ENCODE measurements around the gene LIMK1. TPM values are rescaled to one million over a fixed set of nuclear protein-coding genes. Genes with fewer than 3 reads are reported as not detected.

LIMK1 gene
- total and polyA plus RNA-seq, 12 donors = 5.0 to 17.3 (median 9.6) TPM

DNA sequence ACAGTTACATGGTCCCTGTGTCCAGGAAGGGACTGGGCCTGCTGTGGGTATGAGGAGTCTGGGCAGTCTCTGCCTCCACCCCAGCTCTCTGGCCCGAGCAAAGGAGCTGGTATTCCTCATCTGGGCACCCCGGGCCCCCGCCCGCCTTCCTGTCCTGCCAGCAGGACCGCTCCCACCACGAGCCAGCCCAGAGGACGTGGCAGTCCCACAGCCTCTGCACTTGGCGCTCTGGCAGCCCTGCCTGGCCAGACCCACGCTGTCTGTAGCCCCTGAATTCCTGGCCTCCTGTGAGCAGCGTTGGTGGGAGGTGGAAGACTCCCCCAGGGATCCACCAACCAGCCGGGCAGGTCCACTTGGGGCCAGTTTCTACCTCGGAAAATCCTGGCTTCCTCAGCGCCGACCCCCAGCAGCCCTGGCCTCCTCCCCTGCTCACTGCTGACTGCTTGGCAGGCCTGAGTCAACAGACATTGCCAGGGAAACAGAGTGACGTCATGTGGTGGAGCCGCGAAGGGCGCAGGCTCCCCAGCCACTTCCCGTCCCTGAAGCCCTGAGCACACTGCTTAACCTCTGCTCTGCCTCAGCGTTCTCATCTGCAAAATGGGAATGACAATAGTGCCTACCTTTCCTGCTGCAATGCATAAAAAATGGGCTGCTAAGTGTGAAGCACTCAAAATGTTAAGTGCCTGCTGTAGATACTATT, 21.6 kb upstream of the LIMK1 start:
- peaks cover 0 to 14% (median 8%) of the 10 kb centered on the region in 9 donors for H3K4me1 ChIP-seq
- H3K4me3 ChIP-seq = peak overlapping the region in 7 of 10 donors; percentile 3 to 31 (median 20)
- TF ChIP-seq, protein P1, sequence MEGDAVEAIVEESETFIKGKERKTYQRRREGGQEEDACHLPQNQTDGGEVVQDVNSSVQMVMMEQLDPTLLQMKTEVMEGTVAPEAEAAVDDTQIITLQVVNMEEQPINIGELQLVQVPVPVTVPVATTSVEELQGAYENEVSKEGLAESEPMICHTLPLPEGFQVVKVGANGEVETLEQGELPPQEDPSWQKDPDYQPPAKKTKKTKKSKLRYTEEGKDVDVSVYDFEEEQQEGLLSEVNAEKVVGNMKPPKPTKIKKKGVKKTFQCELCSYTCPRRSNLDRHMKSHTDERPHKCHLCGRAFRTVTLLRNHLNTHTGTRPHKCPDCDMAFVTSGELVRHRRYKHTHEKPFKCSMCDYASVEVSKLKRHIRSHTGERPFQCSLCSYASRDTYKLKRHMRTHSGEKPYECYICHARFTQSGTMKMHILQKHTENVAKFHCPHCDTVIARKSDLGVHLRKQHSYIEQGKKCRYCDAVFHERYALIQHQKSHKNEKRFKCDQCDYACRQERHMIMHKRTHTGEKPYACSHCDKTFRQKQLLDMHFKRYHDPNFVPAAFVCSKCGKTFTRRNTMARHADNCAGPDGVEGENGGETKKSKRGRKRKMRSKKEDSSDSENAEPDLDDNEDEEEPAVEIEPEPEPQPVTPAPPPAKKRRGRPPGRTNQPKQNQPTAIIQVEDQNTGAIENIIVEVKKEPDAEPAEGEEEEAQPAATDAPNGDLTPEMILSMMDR (IDR thresholded peaks at IDR 0.05) = no peak
- H3K27ac ChIP-seq = peak overlapping the region in 9 of 10 donors; percentile 33 to 89 (median 80)
- no peaks in the 10 kb centered on the region for H3K9me3 ChIP-seq
- intact Hi-C loops (cut with DNase I) = loop anchor here in 2 of 10 donors (10.0 kb wide), 3 partner anchors 113 to 343 kb away; partner anchors contain the start of gene EIF4H (in 1 of the 2)
- DNase-seq = peak; percentile 78 to 88
- 27 to 37% methylated on average over 20 of the region's 20 CpGs for WGBS, 2 donors
- peak; percentile 90 to 96 (median 93) for ATAC-seq
- peaks cover 0 to 81% (median 0%) of the 10 kb centered on the region in 9 donors for H3K36me3 ChIP-seq
- no peaks in the 10 kb centered on the region for H3K27me3 ChIP-seq

DNA sequence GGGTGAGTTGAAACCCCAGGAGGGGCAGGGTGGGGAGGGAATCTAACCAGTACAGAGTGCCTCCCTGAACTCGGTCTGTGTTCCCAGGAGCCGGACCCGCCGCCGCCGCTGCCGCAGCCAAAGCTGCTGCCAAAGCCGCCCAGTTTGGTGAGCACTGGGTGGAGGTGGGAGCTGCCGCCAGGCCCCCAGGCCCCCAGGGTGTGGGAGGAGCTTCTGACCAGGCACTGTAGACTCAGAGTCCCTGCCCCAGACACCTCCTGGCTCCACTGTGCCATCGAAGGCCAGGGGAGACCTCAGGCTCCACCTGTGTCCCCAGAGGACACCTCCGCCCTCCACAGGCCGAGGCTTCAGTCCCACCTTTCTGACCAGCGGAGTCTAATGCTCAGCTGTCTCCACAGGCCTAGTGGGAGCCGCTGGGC, 20.4 kb upstream of the LIMK1 start:
- Histone ChIP-seq H3K36me3 (peaks cover 0 to 71% (median 0%) of the 10 kb centered on the region in 9 donors), H3K4me1 (peaks cover 0 to 14% (median 8%) of the 10 kb centered on the region in 9 donors), H3K9me3 (no peaks in the 10 kb centered on the region), H3K4me3 (no peak overlapping the region), H3K27me3 (no peaks in the 10 kb centered on the region), H3K27ac (peak overlapping the region in 2 of 10 donors; percentile 80 to 88)
- DNase-seq (no peak), ATAC-seq (no peak)
- TF ChIP-seq, protein P1 (IDR thresholded peaks at IDR 0.05) = no peak
- intact Hi-C loops (cut with DNase I) = loop anchor here in 2 of 10 donors (10.0 kb wide), 3 partner anchors 112 to 342 kb away; partner anchors contain the start of gene EIF4H (in 1 of the 2)
- 87 to 93% methylated on average over 14 of the region's 14 CpGs for WGBS, 2 donors

DNA sequence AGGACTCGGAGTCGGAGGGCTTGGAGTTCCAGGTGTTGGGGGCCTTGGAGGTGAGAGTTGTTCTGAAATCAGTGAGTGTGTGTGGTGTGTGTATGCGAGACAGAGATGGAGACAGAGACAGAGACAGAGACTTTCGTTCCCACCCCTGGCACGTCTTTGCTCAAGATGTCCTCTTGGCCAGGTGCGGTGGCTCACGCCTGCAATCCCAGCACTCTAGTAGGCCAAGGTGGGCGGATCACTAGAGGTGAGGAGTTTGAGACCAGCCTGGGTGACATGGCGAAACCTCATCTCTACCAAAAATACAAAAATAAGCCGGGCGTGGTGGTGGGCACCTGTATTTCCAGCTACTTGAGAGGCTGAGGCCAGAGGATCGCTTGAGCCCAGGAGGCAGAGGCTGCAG, 20.0 kb upstream of the LIMK1 start:
- Histone ChIP-seq H3K36me3 (peaks cover 0 to 67% (median 0%) of the 10 kb centered on the region in 9 donors), H3K27ac (no peak overlapping the region), H3K27me3 (no peaks in the 10 kb centered on the region), H3K4me3 (no peak overlapping the region), H3K9me3 (no peaks in the 10 kb centered on the region), H3K4me1 (peaks cover 0 to 14% (median 8%) of the 10 kb centered on the region in 9 donors)
- TF ChIP-seq, protein P1 (IDR thresholded peaks at IDR 0.05) = no peak
- no peak for ATAC-seq
- intact Hi-C loops (cut with DNase I) = loop anchor here in 2 of 10 donors (10.0 kb wide), 3 partner anchors 111 to 341 kb away; partner anchors contain the start of gene EIF4H (in 1 of the 2)
- 96 to 98% methylated on average over 12 of the region's 12 CpGs for WGBS, 2 donors
- no peak for DNase-seq

DNA sequence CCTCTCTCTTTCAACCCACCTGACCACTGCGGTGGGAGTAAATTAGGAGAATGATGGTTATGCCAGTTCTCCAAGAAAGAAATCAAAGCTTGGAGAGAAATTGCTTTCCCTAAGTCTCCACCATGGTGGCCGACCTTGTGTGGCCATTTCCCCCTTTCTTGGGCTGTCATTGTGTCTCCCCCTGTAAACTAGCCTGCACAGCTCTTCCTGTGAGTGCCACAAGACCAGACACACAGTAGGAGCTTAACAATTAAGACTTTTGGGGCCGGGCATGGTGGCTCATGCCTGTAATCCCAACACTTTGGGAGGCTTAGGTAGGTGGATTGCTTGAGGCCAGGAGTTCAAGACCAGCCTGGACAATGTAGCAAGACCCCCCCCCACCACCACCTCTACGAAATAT, 18.9 kb upstream of the LIMK1 start:
- H3K4me3 ChIP-seq = no peak overlapping the region
- no peaks in the 10 kb centered on the region for H3K9me3 ChIP-seq
- no peak overlapping the region for H3K27ac ChIP-seq
- peaks cover 0 to 14% (median 8%) of the 10 kb centered on the region in 9 donors for H3K4me1 ChIP-seq
- peaks cover 0 to 57% (median 0%) of the 10 kb centered on the region in 9 donors for H3K36me3 ChIP-seq
- 92 to 93% methylated on average over 4 of the region's 4 CpGs for WGBS, 2 donors
- intact Hi-C loops (cut with DNase I) = loop anchor here in 7 of 10 donors (5.0 to 10.0 kb wide), 7 partner anchors 110 to 340 kb away; partner anchors contain the start of gene EIF4H (in 1 of the 7)
- no peak for DNase-seq
- no peaks in the 10 kb centered on the region for H3K27me3 ChIP-seq
- TF ChIP-seq, protein P1 (IDR thresholded peaks at IDR 0.05) = no peak
- ATAC-seq = no peak

Data from heart right ventricle (tissue), 16 donors.